ENCODE measurements around the gene RPL41.

RPL41 gene

DNA sequence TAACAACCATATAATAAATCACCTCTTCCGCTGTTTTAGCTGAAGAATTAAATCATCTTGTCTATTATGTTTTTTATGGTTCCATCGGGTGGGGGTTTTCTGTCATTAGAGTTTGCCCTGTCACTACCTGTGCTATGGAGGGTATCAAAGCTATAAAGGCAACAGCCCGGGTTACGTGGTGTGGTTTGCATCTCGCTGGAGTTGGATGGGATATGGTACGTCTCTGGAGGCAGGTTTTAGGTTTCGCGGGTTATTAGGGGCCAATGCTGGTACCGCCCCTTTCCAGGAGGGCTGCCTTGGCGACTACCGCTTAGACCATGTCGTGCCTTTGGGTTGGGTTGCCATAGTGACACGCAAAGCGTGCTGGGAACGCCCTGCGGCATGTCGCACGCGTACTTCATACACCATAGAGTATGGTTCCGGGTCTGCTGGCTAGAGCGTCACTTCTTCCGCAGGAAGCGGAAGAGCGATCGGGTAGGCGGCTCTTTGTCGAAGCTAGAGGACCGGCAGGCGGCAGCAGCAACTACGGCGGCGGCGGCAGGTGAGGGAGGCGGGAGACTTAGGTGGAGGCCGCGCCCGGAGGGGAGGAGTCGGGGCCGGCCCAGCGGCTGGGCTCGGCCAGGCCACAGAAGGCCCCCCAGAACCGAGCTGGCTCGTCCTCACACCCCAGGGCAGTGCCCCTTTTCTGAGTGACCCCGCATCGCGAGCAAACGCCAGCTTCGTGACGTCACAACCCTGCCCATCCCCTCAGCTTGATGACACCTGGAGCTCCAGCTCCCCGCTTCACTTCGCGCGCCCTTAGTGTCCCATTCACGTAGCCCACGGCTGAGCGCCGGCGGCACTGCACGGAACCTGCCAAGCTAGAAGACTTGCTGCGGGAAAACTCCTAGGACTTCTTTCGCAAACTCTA lies 1.6 kb downstream of the RPL41 start, which contains the start of gene ZC3H10:
TSS of gene ZC3H10 (plus strand) at position 489 of the 910 bp plus-strand sequence. CDS start 2,297 bp downstream, outside the sequence.
- H3K9me3 ChIP-seq (ENCODE audit: control insufficient read depth, insufficient read depth, low read length), result no peaks in the 10 kb centered on the region
- no peaks in the 10 kb centered on the region for H3K27me3 ChIP-seq (ENCODE audit: control insufficient read depth, insufficient read depth, low read length)
- H3K4me1 ChIP-seq (ENCODE audit: control insufficient read depth, insufficient read depth, low read length), result peaks cover 14% of the 10 kb centered on the region
- peak within 1 kb of the TSS; percentile 98 for H3K27ac ChIP-seq (ENCODE audit: low read depth, low read length)
- H3K4me3 ChIP-seq (ENCODE audit: low read depth, low read length), result peak within 1 kb of the TSS; percentile 98
- H3K36me3 ChIP-seq (ENCODE audit: control insufficient read depth, insufficient read depth, low read length), result peaks cover 40% of the 10 kb centered on the region
- H3K9ac ChIP-seq (ENCODE audit: low read depth, low read length), result peak within 1 kb of the TSS; percentile 99

GRCh38 chr12:56118688-56119357 lies 2.4 kb downstream of the RPL41 start:
- peak overlapping the region; percentile 58 for H3K9ac ChIP-seq (ENCODE audit: low read depth, low read length)
- H3K9me3 ChIP-seq (ENCODE audit: control insufficient read depth, insufficient read depth, low read length), result no peaks in the 10 kb centered on the region
- H3K4me3 ChIP-seq (ENCODE audit: low read depth, low read length), result peak overlapping the region; percentile 98
- H3K27me3 ChIP-seq (ENCODE audit: control insufficient read depth, insufficient read depth, low read length), result no peaks in the 10 kb centered on the region
- H3K27ac ChIP-seq (ENCODE audit: low read depth, low read length), result peak overlapping the region; percentile 84
- H3K4me1 ChIP-seq (ENCODE audit: control insufficient read depth, insufficient read depth, low read length), result peaks cover 14% of the 10 kb centered on the region
- H3K36me3 ChIP-seq (ENCODE audit: control insufficient read depth, insufficient read depth, low read length), result peaks cover 32% of the 10 kb centered on the region

DNA sequence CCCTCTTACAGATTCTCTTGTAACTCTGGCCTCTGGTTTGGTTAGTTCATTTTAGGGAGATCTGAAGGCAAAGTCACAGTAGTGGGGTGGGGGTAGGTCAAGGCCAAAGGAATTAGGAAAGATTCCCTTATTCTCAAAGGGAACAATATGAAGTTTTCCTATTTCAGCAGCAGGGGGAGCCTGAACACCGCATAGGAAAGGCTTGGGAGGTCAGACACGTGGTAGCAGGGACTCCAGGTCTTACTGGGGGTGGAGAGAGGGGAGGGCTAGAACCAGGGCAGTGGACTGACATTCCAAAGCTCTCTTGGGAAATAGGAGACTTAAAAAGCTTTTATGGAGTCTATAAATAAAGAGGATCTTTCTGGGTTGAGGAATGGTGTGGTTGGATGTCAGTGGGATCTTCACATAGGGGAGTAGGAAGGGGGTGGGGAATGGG lies 2.9 kb downstream of the RPL41 start:
- Histone ChIP-seq H3K27ac (ENCODE audit: low read depth, low read length) (peak overlapping the region; percentile 84), H3K9me3 (ENCODE audit: control insufficient read depth, insufficient read depth, low read length) (no peaks in the 10 kb centered on the region), H3K27me3 (ENCODE audit: control insufficient read depth, insufficient read depth, low read length) (no peaks in the 10 kb centered on the region), H3K4me3 (ENCODE audit: low read depth, low read length) (peak overlapping the region; percentile 98), H3K9ac (ENCODE audit: low read depth, low read length) (0 out of 2 replicates have a peak overlapping the region, but pooled peaks have one; percentile 58), H3K4me1 (ENCODE audit: control insufficient read depth, insufficient read depth, low read length) (peaks cover 14% of the 10 kb centered on the region), H3K36me3 (ENCODE audit: control insufficient read depth, insufficient read depth, low read length) (peaks cover 28% of the 10 kb centered on the region)

DNA sequence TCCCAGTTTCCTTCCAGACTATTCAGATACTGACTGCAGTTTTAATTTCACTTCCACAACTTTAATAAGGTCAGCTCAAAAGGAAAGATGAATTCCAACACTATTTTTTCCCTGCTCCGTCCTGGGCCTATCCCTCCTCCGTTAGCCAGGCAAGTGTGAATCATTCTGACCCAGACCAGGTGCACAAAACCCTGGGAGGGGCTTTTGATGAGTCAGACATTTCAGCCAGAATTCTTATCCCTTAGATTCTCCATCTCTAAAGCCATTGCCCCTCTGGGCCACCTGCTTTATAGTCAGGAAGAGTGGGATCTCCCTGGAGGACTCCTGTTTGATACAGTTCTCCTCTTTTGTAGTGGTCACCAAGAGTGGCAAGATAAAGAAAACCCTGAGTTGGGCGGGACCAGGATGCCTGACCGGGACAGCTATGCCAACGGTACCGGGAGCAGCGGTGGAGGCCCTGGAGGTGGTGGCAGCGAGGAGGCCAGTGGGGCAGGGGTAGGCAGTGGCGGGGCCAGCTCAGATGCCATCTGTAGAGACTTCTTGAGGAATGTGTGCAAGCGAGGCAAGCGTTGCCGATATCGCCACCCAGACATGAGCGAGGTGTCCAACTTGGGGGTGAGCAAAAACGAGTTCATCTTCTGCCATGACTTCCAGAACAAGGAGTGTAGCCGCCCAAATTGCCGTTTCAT lies 3.9 kb downstream of the RPL41 start:
- Histone ChIP-seq H3K36me3 (ENCODE audit: control insufficient read depth, insufficient read depth, low read length) (peaks cover 28% of the 10 kb centered on the region), H3K9ac (ENCODE audit: low read depth, low read length) (no peak overlapping the region), H3K4me3 (ENCODE audit: low read depth, low read length) (no peak overlapping the region), H3K27ac (ENCODE audit: low read depth, low read length) (peak overlapping the region; percentile 65), H3K9me3 (ENCODE audit: control insufficient read depth, insufficient read depth, low read length) (no peaks in the 10 kb centered on the region), H3K27me3 (ENCODE audit: control insufficient read depth, insufficient read depth, low read length) (no peaks in the 10 kb centered on the region), H3K4me1 (ENCODE audit: control insufficient read depth, insufficient read depth, low read length) (peaks cover 14% of the 10 kb centered on the region)

DNA sequence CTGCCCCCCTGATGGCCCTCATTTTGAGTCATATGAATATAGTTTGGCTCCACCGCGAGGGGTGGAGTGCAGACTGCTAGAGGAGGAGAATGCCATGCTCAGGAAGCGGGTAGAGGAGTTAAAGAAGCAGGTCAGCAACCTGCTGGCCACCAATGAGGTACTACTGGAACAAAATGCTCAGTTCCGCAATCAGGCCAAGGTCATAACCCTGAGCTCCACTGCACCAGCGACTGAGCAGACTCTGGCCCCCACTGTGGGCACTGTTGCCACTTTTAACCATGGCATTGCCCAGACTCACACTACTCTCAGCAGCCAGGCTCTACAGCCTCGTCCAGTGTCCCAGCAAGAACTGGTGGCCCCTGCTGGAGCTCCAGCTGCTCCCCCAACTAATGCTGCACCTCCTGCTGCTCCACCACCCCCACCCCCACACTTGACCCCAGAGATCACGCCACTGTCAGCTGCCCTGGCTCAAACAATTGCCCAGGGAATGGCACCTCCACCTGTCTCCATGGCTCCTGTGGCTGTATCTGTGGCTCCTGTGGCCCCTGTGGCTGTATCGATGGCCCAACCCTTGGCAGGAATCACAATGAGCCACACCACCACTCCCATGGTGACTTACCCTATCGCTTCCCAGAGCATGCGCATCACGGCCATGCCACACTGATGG lies 4.9 kb downstream of the RPL41 start:
- Histone ChIP-seq H3K27me3 (ENCODE audit: control insufficient read depth, insufficient read depth, low read length) (no peaks in the 10 kb centered on the region), H3K27ac (ENCODE audit: low read depth, low read length) (no peak overlapping the region), H3K9ac (ENCODE audit: low read depth, low read length) (no peak overlapping the region), H3K9me3 (ENCODE audit: control insufficient read depth, insufficient read depth, low read length) (no peaks in the 10 kb centered on the region), H3K4me1 (ENCODE audit: control insufficient read depth, insufficient read depth, low read length) (peaks cover 16% of the 10 kb centered on the region), H3K4me3 (ENCODE audit: low read depth, low read length) (no peak overlapping the region), H3K36me3 (ENCODE audit: control insufficient read depth, insufficient read depth, low read length) (peaks cover 28% of the 10 kb centered on the region)

DNA sequence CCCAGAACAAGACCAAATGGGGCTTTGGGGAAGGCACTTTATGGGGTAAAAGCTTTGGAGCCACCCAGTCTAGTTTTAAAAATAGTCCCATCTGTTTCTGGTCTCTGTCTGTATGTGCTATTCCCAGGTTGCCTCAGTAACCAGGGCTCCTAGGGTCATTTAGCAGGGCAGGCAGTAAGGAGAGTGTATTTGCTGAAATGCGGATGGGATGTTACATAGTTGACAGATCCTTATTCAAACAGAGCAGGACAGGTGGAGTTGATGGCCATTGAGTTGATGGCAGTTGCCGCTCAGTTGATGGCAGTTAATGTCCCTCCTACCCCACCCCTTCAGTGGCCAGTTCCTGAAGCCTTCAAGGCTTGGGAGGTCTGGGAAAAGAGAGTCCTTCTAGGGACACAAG lies 6.2 kb downstream of the RPL41 start:
- Histone ChIP-seq H3K4me1 (ENCODE audit: control insufficient read depth, insufficient read depth, low read length) (peaks cover 28% of the 10 kb centered on the region), H3K36me3 (ENCODE audit: control insufficient read depth, insufficient read depth, low read length) (peaks cover 20% of the 10 kb centered on the region), H3K9ac (ENCODE audit: low read depth, low read length) (no peak overlapping the region), H3K27ac (ENCODE audit: low read depth, low read length) (no peak overlapping the region), H3K9me3 (ENCODE audit: control insufficient read depth, insufficient read depth, low read length) (no peaks in the 10 kb centered on the region), H3K27me3 (ENCODE audit: control insufficient read depth, insufficient read depth, low read length) (no peaks in the 10 kb centered on the region), H3K4me3 (ENCODE audit: low read depth, low read length) (no peak overlapping the region)

DNA sequence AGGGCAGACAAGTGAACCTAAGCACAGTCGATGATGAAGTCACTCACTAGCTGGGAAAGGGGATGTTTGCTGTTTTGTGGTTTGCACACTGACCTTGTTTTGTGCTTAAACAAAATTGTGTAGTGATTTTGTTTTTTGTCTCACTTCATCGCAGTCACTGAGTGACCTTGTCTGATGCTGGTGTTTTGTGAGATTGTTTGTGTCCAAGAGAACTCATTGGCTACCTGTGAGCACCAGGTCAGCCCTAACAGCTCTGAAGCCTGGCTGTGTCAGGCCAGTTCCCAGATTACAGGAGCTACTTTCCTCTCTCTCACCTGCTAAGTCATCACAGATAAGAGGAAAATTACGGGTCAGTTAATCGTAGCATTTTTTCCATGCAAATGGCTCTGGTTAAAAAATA lies 7.7 kb downstream of the RPL41 start:
- H3K9ac ChIP-seq (ENCODE audit: low read depth, low read length), result no peak overlapping the region
- H3K4me1 ChIP-seq (ENCODE audit: control insufficient read depth, insufficient read depth, low read length), result peaks cover 22% of the 10 kb centered on the region
- H3K4me3 ChIP-seq (ENCODE audit: low read depth, low read length), result no peak overlapping the region
- H3K9me3 ChIP-seq (ENCODE audit: control insufficient read depth, insufficient read depth, low read length), result no peaks in the 10 kb centered on the region
- H3K27me3 ChIP-seq (ENCODE audit: control insufficient read depth, insufficient read depth, low read length), result no peaks in the 10 kb centered on the region
- no peak overlapping the region for H3K27ac ChIP-seq (ENCODE audit: low read depth, low read length)
- peaks cover 18% of the 10 kb centered on the region for H3K36me3 ChIP-seq (ENCODE audit: control insufficient read depth, insufficient read depth, low read length)

- no peaks in the 10 kb centered on the region for H3K9me3 ChIP-seq (ENCODE audit: control insufficient read depth, insufficient read depth, low read length)
- H3K4me3 ChIP-seq (ENCODE audit: low read depth, low read length), result peak overlapping the region; percentile 62; the same call in 1 of the 2 replicates
- peaks cover 18% of the 10 kb centered on the region for H3K36me3 ChIP-seq (ENCODE audit: control insufficient read depth, insufficient read depth, low read length)
- H3K27me3 ChIP-seq (ENCODE audit: control insufficient read depth, insufficient read depth, low read length), result no peaks in the 10 kb centered on the region
- H3K9ac ChIP-seq (ENCODE audit: low read depth, low read length), result no peak overlapping the region
- H3K27ac ChIP-seq (ENCODE audit: low read depth, low read length), result peak overlapping the region; percentile 86
- H3K4me1 ChIP-seq (ENCODE audit: control insufficient read depth, insufficient read depth, low read length), result peaks cover 19% of the 10 kb centered on the region
Observed at GRCh38 chr12:56126732-56127239, 10.4 kb downstream of the RPL41 start.

DNA sequence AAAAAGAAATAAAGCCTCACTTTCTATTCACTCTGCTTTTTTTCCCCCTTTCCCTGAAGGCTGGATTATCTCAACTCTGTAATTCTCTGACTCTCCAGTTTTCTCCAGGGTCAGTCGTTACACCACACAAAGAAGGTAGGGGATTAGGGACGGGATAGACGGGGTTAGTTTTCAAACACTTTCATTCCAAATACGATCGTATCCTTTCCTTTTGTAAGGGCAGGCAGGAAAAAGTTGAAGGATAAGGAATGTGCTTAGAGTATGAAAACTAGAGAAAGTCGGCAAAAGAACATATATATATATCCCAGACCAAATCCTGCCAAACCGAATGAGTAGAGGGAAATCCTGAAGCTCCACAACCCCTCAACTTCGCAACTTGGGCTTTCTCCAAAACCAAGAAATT lies 11.1 kb downstream of the RPL41 start:
- peak overlapping the region; percentile 62 for H3K4me3 ChIP-seq (ENCODE audit: low read depth, low read length)
- H3K36me3 ChIP-seq (ENCODE audit: control insufficient read depth, insufficient read depth, low read length), result peaks cover 23% of the 10 kb centered on the region
- H3K27me3 ChIP-seq (ENCODE audit: control insufficient read depth, insufficient read depth, low read length), result no peaks in the 10 kb centered on the region
- peak overlapping the region; percentile 86 for H3K27ac ChIP-seq (ENCODE audit: low read depth, low read length)
- no peaks in the 10 kb centered on the region for H3K9me3 ChIP-seq (ENCODE audit: control insufficient read depth, insufficient read depth, low read length)
- H3K9ac ChIP-seq (ENCODE audit: low read depth, low read length), result peak overlapping the region; percentile 58
- H3K4me1 ChIP-seq (ENCODE audit: control insufficient read depth, insufficient read depth, low read length), result peaks cover 19% of the 10 kb centered on the region
